GM23338 (cell line): ENCODE results near the gene MACROD1. TPM values are rescaled to one million over a fixed set of nuclear protein-coding genes. Genes with fewer than 3 reads are reported as not detected.

ENCODE experiments used
- ATAC-seq: fragments of 200-7000 bp; cut with Tn5 transposase; 3 replicates; pipeline ENCODE4 v1.9.1; 2020
- DNase-seq: peaks from one replicate; pipeline ENCODE4 v3.0.0-alpha.2; 2015; ENCODE audit warnings: low spot score
- H2AFZ ChIP-seq: fragments of 200-600 bp; sonication (generic); 2 replicates; pipeline ENCODE4 v1.8.0; 2016; ENCODE audit warnings: antibody characterized with exemption, mild to moderate bottlenecking, moderate library complexity
- H3F3A ChIP-seq: fragments of 200-600 bp; sonication (generic); replicated peaks from 2 replicates; pipeline ENCODE4 v1.8.0; 2017; ENCODE audit warnings: antibody characterized with exemption, mixed run types, low read depth
- H3K27ac ChIP-seq: fragments of 200-600 bp; sonication (generic); 2 replicates; pipeline ENCODE4 v1.6.1; 2016; ENCODE audit warnings: low read depth
- H3K27me3 ChIP-seq: fragments of 200-600 bp; sonication (generic); 2 replicates; pipeline ENCODE4 v1.8.0; 2016; ENCODE audit warnings: mild to moderate bottlenecking, mixed run types, moderate library complexity; ENCODE audit not compliant: insufficient read depth
- H3K36me3 ChIP-seq: fragments of 200-600 bp; sonication (generic); 2 replicates; pipeline ENCODE4 v1.8.0; 2016; ENCODE audit warnings: mild to moderate bottlenecking; ENCODE audit not compliant: insufficient read depth
- H3K4me1 ChIP-seq: fragments of 200-600 bp; sonication (generic); 2 replicates; pipeline ENCODE4 v1.8.0; 2016; ENCODE audit warnings: mild to moderate bottlenecking, moderate library complexity; ENCODE audit not compliant: insufficient read depth
- H3K4me2 ChIP-seq: fragments of 200-600 bp; sonication (generic); 2 replicates; pipeline ENCODE4 v1.7.1; 2017; ENCODE audit warnings: mixed run types
- H3K4me3 ChIP-seq: fragments of 200-600 bp; sonication (generic); 2 replicates; pipeline ENCODE4 v1.6.1; 2016; ENCODE audit warnings: mixed run types
- H3K79me2 ChIP-seq: fragments of 200-600 bp; sonication (generic); replicated peaks from 2 replicates; pipeline ENCODE4 v1.8.0; 2017; ENCODE audit warnings: mild to moderate bottlenecking; ENCODE audit not compliant: insufficient read depth
- H3K9me2 ChIP-seq: fragments of 200-600 bp; sonication (generic); 2 replicates; pipeline ENCODE4 v1.8.0; 2017; ENCODE audit not compliant: insufficient read depth
- H4K20me1 ChIP-seq: fragments of 200-600 bp; sonication (generic); replicated peaks from 2 replicates; pipeline ENCODE4 v1.8.0; 2017; ENCODE audit warnings: mild to moderate bottlenecking; ENCODE audit not compliant: insufficient read depth
- H3K27ac Mint-ChIP-seq: 2 replicates; pipeline ENCODE4 v1.8.0; 2020; ENCODE audit warnings: inconsistent platforms, mild to moderate bottlenecking, moderate library complexity, mixed read lengths
- H3K27me3 Mint-ChIP-seq: 3 replicates; pipeline ENCODE4 v1.8.0; 2022; ENCODE audit warnings: low read depth, mild to moderate bottlenecking, moderate library complexity, mixed read lengths, inconsistent platforms; ENCODE audit not compliant: insufficient read depth, poor library complexity
- H3K36me3 Mint-ChIP-seq: 3 replicates; pipeline ENCODE4 v1.8.0; 2021; ENCODE audit warnings: low read depth, mild to moderate bottlenecking, inconsistent platforms, moderate library complexity, mixed read lengths
- H3K4me1 Mint-ChIP-seq: 3 replicates; pipeline ENCODE4 v1.8.0; 2020; ENCODE audit warnings: mild to moderate bottlenecking, inconsistent platforms, mixed read lengths
- H3K4me3 Mint-ChIP-seq: 3 replicates; pipeline ENCODE4 v1.8.0; 2021; ENCODE audit warnings: moderate library complexity, mild to moderate bottlenecking, inconsistent platforms, mixed read lengths
- H3K9me3 Mint-ChIP-seq: 3 replicates; pipeline ENCODE4 v1.8.0; 2020; ENCODE audit warnings: moderate library complexity, mild to moderate bottlenecking, inconsistent platforms, mixed read lengths
- CREB1 ChIP-seq: fragments of 250-450 bp; sonication (Bioruptor Pico); IDR thresholded peaks from 2 replicates; pipeline ENCODE4 v1.5.0; 2020; ENCODE audit warnings: low read depth, mild to moderate bottlenecking, moderate library complexity
- CTCF ChIP-seq, 2 experiments: fragments of 200-600 bp in 1 of 2; sonication (generic) in 1 of 2; conservative IDR thresholded peaks; 2 replicates each; pipeline versions ENCODE4 v1.5.1 to v1.6.1; 2016 to 2017; ENCODE audit warnings: antibody characterized with exemption in 2 of 2, low read depth in 2 of 2, mild to moderate bottlenecking in 2 of 2, moderate library complexity in 1 of 2
- ETS1 ChIP-seq: IDR thresholded peaks from 2 replicates; pipeline ENCODE4 v1.6.1; 2016; ENCODE audit warnings: antibody characterized with exemption
- EZH2 ChIP-seq: fragments of 200-600 bp; sonication (generic); IDR thresholded peaks from one replicate; pipeline ENCODE4 v1.8.0; 2017; ENCODE audit warnings: antibody characterized with exemption, mild to moderate bottlenecking, low read depth; ENCODE audit not compliant: unreplicated experiment
- EZH2phosphoT487 ChIP-seq: fragments of 200-600 bp; sonication (generic); IDR thresholded peaks from one replicate; pipeline ENCODE4 v1.8.1; 2018; ENCODE audit warnings: antibody characterized with exemption; ENCODE audit not compliant: unreplicated experiment
- JUNB ChIP-seq: IDR thresholded peaks from one replicate; pipeline ENCODE4 v1.6.1; 2016; ENCODE audit warnings: antibody characterized with exemption; ENCODE audit not compliant: unreplicated experiment
- NANOG ChIP-seq: IDR thresholded peaks from 2 replicates; pipeline ENCODE4 v1.6.1; 2016; ENCODE audit warnings: antibody characterized with exemption, borderline replicate concordance
- POLR2AphosphoS5 ChIP-seq: IDR thresholded peaks from 2 replicates; pipeline ENCODE4 v1.6.1; 2016; ENCODE audit warnings: antibody characterized with exemption, low read depth
- REST ChIP-seq: IDR thresholded peaks from one replicate; pipeline ENCODE4 v1.6.1; 2018; ENCODE audit warnings: antibody characterized with exemption; ENCODE audit not compliant: unreplicated experiment
- STAT1 ChIP-seq: IDR thresholded peaks from one replicate; pipeline ENCODE4 v1.6.1; 2016; ENCODE audit warnings: antibody characterized with exemption; ENCODE audit not compliant: unreplicated experiment
- ZNF114 ChIP-seq: fragments of 250-450 bp; sonication (Bioruptor Pico); IDR thresholded peaks from 2 replicates; pipeline ENCODE4 v1.5.0; 2020; ENCODE audit warnings: mild to moderate bottlenecking, moderate library complexity
- ZNF331 ChIP-seq: fragments of 250-450 bp; sonication (Bioruptor Pico); IDR thresholded peaks from 2 replicates; pipeline ENCODE4 v1.5.0; 2020; ENCODE audit warnings: low read depth, mild to moderate bottlenecking, moderate library complexity
- ZNF462 ChIP-seq: fragments of 250-450 bp; sonication (Bioruptor Pico); IDR thresholded peaks from 2 replicates; pipeline ENCODE4 v1.5.0; 2020; ENCODE audit warnings: mild to moderate bottlenecking, moderate library complexity
- polyA plus RNA-seq: library from polyadenylated mRNA; unstranded; fragments of >200 nt; fragmentation: Nextera tagmentation; extraction: Ambion mirVana; gene quantifications from 2 replicates; pipeline ENCODE4 v1.2.1, GENCODE V29; 2016
- total RNA-seq: library from RNA; depleted of rRNA; stranded (reverse); fragments of >200 nt; shearing (Covaris generic); gene quantifications from 2 replicates; pipeline ENCODE4 v1.2.3, GENCODE V29; 2014

The MACROD1 gene
- total and polyA plus RNA-seq, 2 experiments from 2014 or later = 33.0 to 51.6 TPM

GRCh38 chr11:64210301-64211020 is 44.5 kb upstream of the MACROD1 start:
- Histone ChIP-seq H3K9me2 (no peaks in the 10 kb centered on the region), H4K20me1 (peaks cover under 1% of the 10 kb centered on the region; the same call in 1 of the 2 replicates), H3K27me3 (no peaks in the 10 kb centered on the region), H3K4me1 (no peaks in the 10 kb centered on the region; the same call in 1 of the 2 replicates), H2AFZ (no peak overlapping the region), H3K4me3 (no peak overlapping the region), H3K36me3 (peaks cover 9% of the 10 kb centered on the region; the same call in 1 of the 2 replicates), H3K27ac (no peak overlapping the region), H3F3A (peaks cover 13% of the 10 kb centered on the region; the same call in 1 of the 2 replicates), H3K79me2 (no peaks in the 10 kb centered on the region), H3K4me2 (no peak overlapping the region)
- no peak for TF ChIP-seq EZH2phosphoT487
- no peak for TF ChIP-seq POLR2AphosphoS5
- no peak for TF ChIP-seq JUNB
- no peak for TF ChIP-seq ZNF331
- no peak for TF ChIP-seq ZNF114 (CRISPR knock-in tag)
- no peak for TF ChIP-seq EZH2
- TF ChIP-seq STAT1 = no peak
- no peak for TF ChIP-seq NANOG
- no peak for TF ChIP-seq CREB1 (CRISPR knock-in tag)
- no peak for TF ChIP-seq CTCF (conservative IDR thresholded peaks at IDR 0.05; ENCODE audit: low read depth in 2 of 2)
- TF ChIP-seq ZNF462 (CRISPR knock-in tag) = no peak
- TF ChIP-seq ETS1 = no peak
- no peak for TF ChIP-seq REST
- no peak for ATAC-seq
- Mint-ChIP-seq H3K36me3 (peaks cover 30% of the 10 kb centered on the region), H3K9me3 (no peaks in the 10 kb centered on the region), H3K27me3 (peaks cover 12% of the 10 kb centered on the region), H3K4me3 (no peak overlapping the region), H3K4me1 (peaks cover 3% of the 10 kb centered on the region; the same call in 2 of the 3 replicates), H3K27ac (no peak overlapping the region)
- no peak for DNase-seq
